ENCODE measurements around the gene ATP6V1B1.
"Not testable (repeated sequence)": the region's sequence is repeated elsewhere in the genome, so short reads cannot be mapped to it uniquely, and the experiment has no call there.

Gene ATP6V1B1

DNA sequence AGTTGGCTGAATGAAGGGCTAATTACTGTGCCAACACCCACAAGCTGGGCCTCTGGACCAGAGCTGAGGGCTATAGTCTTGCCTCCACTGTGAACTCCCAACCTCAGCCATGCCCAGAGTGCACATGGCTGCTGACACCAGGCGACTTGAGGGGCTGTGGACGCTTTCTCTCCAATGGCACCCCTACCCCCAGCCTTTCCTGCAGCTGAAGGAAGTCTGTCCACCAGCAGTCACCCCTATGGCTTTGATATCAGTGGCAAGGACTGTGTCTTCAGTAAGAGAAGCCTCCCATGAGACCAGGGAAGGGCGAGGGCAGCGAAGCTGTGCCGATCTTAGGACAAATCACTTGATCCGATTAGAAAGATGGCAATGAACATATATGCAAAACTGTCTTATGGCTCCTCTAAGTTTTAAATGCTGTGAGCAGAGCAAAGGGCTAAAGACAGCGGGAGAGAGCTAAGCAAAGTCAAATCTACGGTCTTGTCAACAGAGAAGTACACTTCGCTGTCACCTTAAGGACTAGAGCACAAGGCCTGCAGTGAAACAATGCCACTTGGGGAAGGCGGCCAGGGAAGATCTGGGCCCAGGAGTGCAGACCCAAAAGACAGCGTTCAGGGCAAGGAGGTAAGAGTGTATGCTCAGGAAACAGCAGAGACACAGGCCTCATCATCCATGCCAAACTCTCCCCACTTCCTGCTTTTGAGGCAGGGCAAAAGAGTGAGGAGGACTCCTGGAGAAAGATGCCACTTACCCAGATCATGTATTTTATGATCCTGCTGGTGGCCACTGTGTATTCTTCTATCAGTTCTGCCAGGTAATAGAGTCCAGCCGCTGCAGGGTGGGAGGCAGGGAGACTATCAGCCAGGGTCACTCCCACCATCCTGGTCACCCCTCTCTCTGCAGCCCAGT, 57.5 kb downstream of the ATP6V1B1 start:
- DNase-seq, result no peak

DNA sequence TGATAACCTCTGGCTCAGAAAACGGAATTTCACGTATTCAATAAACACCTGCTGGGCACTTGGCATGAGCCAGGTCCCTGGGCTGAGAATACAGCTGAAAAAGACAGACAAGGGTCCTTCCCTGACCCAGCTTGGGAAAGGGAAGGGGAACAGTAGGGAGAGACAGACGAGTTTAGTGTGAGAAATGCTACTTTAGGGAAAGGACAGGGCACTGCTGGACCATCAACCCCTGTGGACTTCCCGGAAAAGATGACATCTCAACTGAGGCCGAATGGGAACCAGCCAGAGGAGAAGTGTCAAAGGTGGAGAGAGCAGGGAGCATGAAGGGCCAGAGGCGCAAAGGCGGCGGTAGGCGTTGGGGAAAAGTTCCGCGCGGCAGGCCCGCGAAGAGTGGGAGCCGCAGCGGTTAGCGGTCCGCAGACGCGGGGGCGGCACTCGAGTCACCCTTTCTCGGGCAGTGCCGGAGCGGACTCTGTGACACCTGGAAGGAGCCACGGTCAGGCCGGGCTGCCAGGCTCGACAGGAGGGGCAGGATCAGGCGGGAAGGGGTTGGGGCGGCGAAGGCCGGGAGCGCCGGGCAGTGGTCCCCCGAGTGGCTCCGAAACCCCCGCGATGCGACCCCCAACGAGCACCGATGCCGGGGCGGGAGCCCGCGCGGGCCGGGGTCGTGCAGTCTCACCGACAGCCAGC, 58.5 kb downstream of the ATP6V1B1 start:
- peak in 1 of 2 donors; percentile 29 for DNase-seq

DNA sequence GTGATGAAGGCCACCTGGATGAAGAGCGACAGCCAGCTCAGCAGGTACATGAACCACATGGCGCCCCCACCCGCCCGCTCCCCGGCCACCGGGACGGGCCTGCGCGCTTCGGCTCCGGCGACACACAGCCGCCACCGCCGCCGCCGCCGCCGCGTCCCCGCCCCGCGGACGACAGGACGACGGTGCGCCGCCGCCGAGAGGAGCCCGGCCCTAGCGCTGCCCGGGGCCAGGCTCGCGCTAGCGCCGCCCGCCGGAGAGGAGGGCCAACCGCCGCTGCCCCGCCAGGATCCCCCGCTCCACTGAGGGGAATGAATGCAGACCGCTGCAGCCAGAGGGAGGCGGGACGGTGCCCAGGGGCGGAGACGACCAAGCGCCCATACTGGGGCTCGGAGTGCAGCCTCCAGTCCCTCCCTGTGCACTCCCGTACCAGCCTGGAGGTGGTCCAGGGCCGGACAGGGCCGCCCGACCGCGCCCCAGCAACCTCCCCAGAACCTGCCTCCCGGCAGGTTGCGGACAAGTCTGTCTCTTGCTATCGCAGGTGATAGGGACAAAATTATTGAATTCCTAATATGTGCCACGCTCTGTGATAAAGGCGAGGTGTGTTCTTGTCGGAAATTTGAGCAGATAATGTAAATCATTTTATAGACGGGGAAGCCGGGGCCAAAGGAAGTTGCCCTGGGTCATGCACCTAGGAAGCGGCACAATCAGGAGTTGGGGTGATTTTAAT, 59.2 kb downstream of the ATP6V1B1 start, which contains the start of gene TEX261:
TSS of gene TEX261 (minus strand) at position 175 of the 727 bp plus-strand sequence. CDS start at position 59, 116 bp downstream.
- peak; percentile 86 to 94 for DNase-seq

DNA sequence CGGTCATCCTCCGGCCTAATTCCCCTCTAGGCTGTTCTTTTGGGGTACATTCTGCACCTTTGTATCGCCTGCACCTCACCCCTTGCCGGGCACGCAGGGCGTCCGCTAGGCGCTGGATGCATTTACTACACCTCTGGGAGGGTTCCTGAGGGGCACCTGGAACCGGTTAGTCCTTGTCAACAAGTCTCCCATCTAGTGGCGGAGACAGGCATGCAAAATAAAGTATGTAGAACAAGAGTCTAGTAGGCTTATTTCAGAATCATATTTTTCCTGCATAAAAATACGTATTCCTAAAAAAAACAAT, 59.7 kb downstream of the ATP6V1B1 start:
- peak; percentile 55 to 71 for DNase-seq

- DNase-seq, result not testable (repeated sequence)
These were observed 63.2 kb downstream of the ATP6V1B1 start for GRCh38 chr2:70998885-70999284.

DNA sequence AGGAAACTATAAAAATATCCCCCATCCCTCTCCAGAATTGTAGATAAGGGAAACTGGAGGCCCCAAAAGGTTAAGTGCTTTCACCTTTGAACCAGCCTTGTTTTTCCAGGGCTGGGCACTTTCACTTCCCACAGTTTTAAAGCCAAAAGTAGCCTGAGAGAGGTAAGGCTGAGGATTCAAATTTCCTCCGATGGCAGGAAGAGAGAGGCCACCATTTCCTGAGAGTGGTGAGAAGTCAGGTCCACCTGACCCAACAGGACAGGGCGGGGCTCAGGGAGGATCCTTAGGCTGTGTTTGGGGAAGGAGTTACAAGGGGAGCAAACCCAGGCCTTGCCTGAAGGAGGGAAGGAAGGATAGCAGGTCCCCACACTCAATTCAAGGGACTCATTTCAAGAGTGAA, 63.7 kb downstream of the ATP6V1B1 start:
- no peak for DNase-seq

- DNase-seq, result not testable (repeated sequence)
These were observed 64.2 kb downstream of the ATP6V1B1 start for GRCh38 chr2:70999931-71000330.

- DNase-seq, result peak; percentile 80 to 84
These were observed 65.3 kb downstream of the ATP6V1B1 start for GRCh38 chr2:71000780-71001591.

DNA sequence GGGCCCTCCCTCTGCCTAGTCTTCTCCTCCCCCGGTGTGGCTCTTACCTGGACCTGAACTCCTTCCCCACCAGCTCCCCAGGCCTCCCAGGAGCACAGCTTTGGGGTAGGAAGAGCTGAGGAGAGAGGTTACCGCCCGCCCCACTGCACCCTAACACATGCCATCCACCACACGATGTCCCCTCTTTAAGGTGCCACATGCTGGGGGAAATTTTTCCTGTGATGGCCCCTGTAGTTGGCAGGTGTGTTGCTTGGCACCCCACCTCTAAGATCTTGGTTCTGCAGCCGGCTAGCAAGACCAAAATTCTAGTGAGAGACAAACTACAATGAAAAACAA, 65.9 kb downstream of the ATP6V1B1 start:
- DNase-seq, result no peak

DNA sequence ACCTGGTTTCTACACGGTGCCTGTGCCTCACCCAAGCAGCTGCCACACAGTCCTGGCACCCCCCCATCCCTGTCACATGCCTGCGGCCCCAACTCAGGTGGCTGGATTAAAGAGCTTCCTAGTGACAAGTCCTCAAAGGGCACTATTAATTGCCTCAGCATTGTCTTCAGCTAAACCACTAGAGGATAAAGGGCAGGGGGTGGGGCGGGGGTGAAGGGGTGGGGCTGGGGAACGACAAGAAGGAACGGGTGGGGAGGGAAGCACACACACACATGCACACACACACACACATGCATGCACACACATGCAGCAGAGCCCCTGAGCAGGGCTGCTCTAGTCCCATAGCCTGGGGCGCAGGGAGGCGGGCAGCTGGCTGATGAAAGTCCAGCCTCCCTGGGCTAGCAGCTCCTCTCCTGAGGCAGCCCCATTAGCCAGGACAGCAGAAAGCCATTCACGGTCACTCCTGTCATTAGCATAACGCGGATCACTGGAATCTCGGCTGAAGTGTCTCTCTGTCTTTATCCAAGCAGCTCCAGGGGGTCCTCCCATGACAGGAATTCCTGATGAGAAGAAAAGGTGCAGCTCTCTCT, 66.4 kb downstream of the ATP6V1B1 start:
- no peak for DNase-seq

DNA sequence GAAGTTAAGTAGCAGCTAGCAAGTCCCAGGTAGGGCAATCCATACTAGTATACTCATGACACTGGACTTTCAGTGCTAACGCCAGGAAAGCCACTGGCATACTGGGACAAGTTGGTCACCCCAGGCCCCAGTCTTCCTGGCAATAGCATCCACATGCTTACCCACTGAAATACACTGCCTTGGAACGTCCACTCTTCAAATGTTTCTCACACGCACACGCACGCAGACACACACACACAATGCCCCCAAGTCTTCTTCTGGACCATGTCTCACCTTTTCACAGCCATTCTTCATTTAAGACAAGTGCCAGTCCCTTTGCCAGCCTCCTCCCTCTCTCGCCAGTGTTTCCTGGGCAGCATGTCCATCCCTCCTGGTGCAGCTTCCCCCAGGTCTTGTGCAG, 67.7 kb downstream of the ATP6V1B1 start:
- no peak for DNase-seq

DNA sequence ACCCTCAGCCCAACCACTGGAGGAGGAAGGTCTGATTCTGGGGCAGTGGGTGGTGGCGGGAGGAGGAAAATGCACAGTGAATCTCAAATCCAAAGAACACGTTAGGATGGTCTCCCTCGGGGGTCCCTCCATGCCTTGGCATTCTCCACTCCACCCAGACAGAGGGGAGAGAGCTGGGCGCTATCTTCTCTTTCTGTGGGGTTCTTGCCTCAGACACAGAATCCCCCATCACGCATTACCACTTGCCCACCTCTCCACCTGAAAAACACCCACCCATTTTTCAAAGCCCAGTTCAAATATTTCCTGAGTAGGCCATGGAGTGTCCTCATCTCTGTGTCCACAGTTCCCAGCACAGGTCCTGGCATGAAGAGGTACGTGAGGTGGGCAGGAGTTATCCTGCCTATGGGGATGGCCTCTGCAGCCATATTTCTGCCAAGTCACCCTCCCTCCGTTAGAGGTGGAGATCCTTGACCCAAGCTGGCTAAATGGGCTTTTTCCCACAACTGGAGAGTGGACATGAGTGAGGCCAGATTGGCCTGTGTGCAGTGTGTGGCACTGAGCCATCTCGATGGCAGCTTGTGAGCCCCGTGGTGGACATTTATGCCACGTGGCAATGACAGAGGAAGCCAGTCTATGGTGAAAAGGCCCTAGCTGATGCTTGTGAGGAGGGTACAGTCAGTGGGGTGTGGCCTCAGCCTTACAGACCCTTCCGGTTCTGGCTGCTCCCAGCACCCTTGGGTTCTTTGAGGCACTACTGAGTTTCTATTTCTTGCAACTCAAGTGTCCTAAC, 68.5 kb downstream of the ATP6V1B1 start:
- DNase-seq, result no peak

- no peak for DNase-seq
These were observed 69.2 kb downstream of the ATP6V1B1 start for GRCh38 chr2:71004857-71005256.

GRCh38 chr2:71005271-71006202, 69.8 kb downstream of the ATP6V1B1 start:
- DNase-seq, result no peak

DNA sequence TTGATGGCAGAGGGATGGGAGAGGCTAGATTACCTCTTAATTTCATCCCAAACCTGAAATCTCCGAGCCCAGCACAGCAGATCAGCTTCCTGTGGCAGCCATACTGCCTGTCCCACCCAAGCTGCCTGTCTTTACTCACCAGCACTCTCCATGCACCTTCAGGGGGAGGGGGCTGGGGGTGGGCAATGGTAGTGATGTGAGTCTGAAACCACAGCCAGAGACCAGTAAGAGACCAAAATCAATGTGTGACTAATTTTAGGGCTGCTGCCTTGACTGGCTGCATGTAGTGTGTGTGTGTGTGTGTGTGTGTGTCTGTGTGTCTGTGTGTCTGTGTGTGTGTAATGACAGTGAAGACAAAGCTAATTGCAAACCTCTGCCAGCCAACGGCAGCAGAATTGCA, 70.6 kb downstream of the ATP6V1B1 start:
- DNase-seq, result no peak

DNA sequence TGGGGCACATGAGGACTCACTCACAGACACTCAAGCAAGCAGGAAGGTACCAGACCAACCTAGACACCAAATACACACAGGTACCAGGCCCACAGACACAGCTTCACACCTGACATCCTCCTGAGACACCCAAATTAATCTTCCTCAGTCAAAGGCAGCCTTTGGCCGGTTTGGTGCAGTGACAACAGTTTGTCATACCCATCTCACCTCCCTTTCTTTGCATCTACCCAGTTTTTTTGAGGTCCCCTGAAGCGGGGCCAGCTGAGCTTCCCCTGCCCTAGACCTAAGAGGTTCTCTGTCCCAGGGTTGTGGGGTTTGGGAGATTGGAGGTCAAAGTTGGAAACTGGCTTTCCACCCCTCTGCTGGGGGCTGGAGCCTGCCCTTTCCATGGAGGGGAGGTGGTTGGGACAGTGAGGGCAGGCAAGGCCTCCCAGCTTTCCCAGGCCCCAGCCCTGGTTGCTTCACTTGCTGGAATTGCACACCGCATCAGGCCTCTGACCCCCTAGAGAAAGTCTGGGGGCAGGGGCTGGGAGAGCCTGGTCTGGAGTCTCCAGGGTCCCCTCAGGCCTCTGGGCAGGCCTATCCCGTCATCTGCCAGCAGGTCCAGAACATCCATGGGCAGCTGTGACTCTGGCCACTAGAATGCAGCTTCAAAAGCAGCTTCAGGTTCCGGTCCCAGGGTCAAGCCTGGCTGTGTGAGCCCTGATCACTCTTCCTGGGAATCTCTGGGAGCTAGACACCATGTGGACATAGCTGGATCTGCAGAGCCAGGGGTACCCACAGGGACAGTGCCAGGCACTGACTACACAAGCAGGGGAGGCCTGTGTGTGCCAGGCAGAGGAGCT, 71.5 kb downstream of the ATP6V1B1 start:
- no peak for DNase-seq

DNA sequence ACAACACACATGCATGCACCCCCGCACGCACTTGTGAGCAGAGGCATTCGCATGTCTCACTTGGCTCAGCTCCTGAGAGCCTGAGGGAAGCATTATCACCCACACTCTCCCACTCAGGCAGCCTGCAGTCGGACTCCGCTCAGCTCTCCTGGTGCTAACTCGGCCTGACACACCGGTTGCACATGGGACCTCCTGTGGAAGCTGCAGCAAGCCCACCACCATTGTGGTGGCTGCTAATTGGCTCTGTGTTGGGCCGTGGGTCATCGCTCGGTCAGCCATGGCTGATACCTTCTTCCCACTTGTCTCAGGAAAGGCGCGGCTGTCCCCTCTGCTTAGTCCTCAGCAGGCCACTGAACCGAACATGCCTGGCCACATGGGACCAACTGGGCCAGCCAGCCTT, 72.6 kb downstream of the ATP6V1B1 start:
- no peak for DNase-seq

- DNase-seq, result not testable (repeated sequence)
These were observed 76.1 kb downstream of the ATP6V1B1 start for GRCh38 chr2:71011786-71012185.
